Testis (tissue), 3 donors: ENCODE results near the gene CBFA2T3. TPM values are rescaled to one million over a fixed set of nuclear protein-coding genes. Genes with fewer than 3 reads are reported as not detected.

Experiments
- DNase-seq: peaks from one replicate; pipeline ENCODE4 v3.0.0-alpha.2; 2019
- H3K27ac ChIP-seq, 2 donors: fragments of 200-600 bp; sonication (generic); one replicate each; pipeline ENCODE4 v1.5.1; 2019
- H3K27me3 ChIP-seq: fragments of 200-600 bp; sonication (generic); one replicate; pipeline ENCODE4 v1.5.1; 2019
- H3K36me3 ChIP-seq: fragments of 200-600 bp; sonication (generic); one replicate; pipeline ENCODE4 v1.5.1; 2017; ENCODE audit warnings: low read depth; ENCODE audit errors: missing control alignments
- H3K4me1 ChIP-seq: fragments of 200-600 bp; sonication (generic); one replicate; pipeline ENCODE4 v1.5.1; 2019
- H3K4me3 ChIP-seq, 2 donors: fragments of 200-600 bp; sonication (generic); one replicate each; pipeline ENCODE4 v1.5.1; 2017 to 2019
- H3K9me3 ChIP-seq: fragments of 200-600 bp; sonication (generic); one replicate; pipeline ENCODE4 v1.5.1; 2017
- POLR2A ChIP-seq: fragments of 450-650 bp; IDR thresholded peaks from one replicate; pipeline ENCODE4 v1.6.1; 2017; ENCODE audit warnings: antibody characterized with exemption, mild to moderate bottlenecking, moderate library complexity
- WGBS, 2 donors: methylation state at CpG; one replicate each; pipeline ENCODE4 v1.1.5; 2018; 5-methylcytosine and 5-hydroxymethylcytosine counted together
- intact Hi-C: fragments of 100-400 bp; cut with DNase I; formaldehyde crosslinking; loops from one replicate; pipeline ENCODE4 v1.15.1; 2023; ENCODE audit warnings: low total_unique reads
- polyA plus RNA-seq: library from polyadenylated mRNA; stranded (reverse); fragments of 350-450 nt; fragmentation: Illumina TruSeq; extraction: RNeasy Lipid Tissue Mini Kit (QIAGEN cat#74804); gene quantifications from one replicate; pipeline ENCODE4 v1.2.3, GENCODE V29; 2014; ENCODE audit warnings: low read depth, low replicate concordance; ENCODE audit not compliant: insufficient read depth
- total RNA-seq, 2 donors: library from RNA; depleted of rRNA; stranded (reverse); fragments of >200 nt; gene quantifications; one replicate each; pipeline ENCODE4 v1.2.3, GENCODE V29; 2016
- TF ChIP-seq, protein P1 (sequence below), 3 experiments: fragments of 450-650 bp in 2 of 3; fragments of 200-600 bp in 1 of 3; sonication (generic) in 1 of 3; IDR thresholded peaks; one replicate each; pipeline ENCODE4 v1.5.1; 2016 to 2019; ENCODE audit warnings: antibody characterized with exemption in 3 of 3, mild to moderate bottlenecking in 2 of 3, moderate library complexity in 1 of 3

Gene CBFA2T3
- total and polyA plus RNA-seq, 3 donors from 2014 or later = 7.1 to 11.9 (median 9.2) TPM

DNA sequence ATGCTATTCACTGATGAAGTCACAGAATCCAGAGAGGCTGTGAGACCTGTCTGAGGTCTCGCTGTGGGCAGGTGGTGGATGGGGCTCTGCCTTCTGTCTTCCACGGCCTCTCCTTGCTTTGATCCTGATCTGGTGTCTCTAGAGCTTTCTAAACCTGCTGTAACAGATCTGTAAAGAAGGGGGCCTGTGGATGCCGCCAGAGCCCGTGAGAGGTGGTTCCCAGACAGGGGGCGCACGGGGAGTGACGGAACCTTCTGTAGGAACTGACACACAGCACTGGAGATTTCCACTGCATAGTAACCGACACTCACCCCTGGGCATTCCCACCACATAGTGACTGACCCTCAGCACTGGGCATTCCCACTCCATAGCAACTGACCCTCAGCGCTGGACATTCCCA is 16.0 kb downstream of the CBFA2T3 start:
- intact Hi-C loops = no loop called here
- Histone ChIP-seq H3K27me3 (no peaks in the 10 kb centered on the region), H3K27ac (no peak overlapping the region), H3K9me3 (no peaks in the 10 kb centered on the region), H3K4me3 (no peak overlapping the region), H3K36me3 (no peaks in the 10 kb centered on the region), H3K4me1 (no peaks in the 10 kb centered on the region)
- DNase-seq = no peak
- 79 to 94% methylated on average over 4 to 9 of the region's 9 CpGs for WGBS, 2 donors
- TF ChIP-seq, protein P1, sequence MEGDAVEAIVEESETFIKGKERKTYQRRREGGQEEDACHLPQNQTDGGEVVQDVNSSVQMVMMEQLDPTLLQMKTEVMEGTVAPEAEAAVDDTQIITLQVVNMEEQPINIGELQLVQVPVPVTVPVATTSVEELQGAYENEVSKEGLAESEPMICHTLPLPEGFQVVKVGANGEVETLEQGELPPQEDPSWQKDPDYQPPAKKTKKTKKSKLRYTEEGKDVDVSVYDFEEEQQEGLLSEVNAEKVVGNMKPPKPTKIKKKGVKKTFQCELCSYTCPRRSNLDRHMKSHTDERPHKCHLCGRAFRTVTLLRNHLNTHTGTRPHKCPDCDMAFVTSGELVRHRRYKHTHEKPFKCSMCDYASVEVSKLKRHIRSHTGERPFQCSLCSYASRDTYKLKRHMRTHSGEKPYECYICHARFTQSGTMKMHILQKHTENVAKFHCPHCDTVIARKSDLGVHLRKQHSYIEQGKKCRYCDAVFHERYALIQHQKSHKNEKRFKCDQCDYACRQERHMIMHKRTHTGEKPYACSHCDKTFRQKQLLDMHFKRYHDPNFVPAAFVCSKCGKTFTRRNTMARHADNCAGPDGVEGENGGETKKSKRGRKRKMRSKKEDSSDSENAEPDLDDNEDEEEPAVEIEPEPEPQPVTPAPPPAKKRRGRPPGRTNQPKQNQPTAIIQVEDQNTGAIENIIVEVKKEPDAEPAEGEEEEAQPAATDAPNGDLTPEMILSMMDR (IDR thresholded peaks at IDR 0.05) = no peak

DNA sequence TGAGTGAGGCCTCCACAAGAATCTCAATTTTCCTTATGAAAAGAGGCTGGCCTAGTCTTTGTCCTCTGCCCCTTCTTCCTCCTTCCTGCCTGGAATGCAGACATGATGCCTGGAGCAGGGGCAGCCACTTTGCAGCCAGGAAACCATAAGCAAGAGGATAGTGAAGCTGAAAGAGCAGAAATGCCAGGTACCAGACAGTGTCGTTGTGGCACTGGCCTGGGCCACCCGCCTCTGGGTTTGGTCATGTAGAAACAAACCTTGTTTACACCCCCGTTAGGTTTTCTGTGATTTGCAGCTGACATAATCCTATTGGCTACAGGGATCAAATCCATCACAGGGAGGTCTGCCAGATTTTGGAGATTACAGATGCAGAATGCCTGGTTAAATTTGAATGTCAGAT is 16.5 kb downstream of the CBFA2T3 start:
- H3K9me3 ChIP-seq = no peaks in the 10 kb centered on the region
- 88% methylated on average over 3 of the region's 3 CpGs for WGBS, 2 donors
- no peaks in the 10 kb centered on the region for H3K4me1 ChIP-seq
- no peak overlapping the region for H3K27ac ChIP-seq
- intact Hi-C loops = no loop called here
- DNase-seq = no peak
- no peak overlapping the region for H3K4me3 ChIP-seq
- no peaks in the 10 kb centered on the region for H3K36me3 ChIP-seq
- TF ChIP-seq, protein P1 (IDR thresholded peaks at IDR 0.05) = no peak
- TF ChIP-seq POLR2A = no peak
- H3K27me3 ChIP-seq = no peaks in the 10 kb centered on the region

DNA sequence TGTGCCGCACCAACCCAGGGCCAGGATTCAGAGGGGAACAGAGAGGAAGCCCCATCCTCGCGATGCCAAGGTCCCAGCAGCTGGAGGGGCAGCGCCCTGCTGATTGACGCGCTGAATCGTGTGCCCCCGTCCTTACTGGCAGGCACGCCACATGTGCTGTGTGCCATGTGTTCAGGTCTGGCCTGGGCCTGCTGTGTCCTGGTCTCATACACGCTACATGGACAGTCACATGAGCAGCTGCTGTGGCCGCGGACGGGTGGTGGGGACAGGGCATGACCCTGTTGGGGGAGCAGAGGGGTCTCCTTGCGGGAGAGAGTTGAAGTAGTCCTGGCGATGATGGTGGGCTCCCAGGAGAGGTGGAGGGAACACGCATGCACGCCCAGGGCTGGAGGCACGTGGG is 18.0 kb downstream of the CBFA2T3 start:
- H3K4me1 ChIP-seq = no peaks in the 10 kb centered on the region
- 94 to 97% methylated on average over 12 to 18 of the region's 18 CpGs for WGBS, 2 donors
- H3K27ac ChIP-seq = no peak overlapping the region
- no peak for TF ChIP-seq POLR2A
- TF ChIP-seq, protein P1 (IDR thresholded peaks at IDR 0.05) = no peak
- intact Hi-C loops = no loop called here
- H3K27me3 ChIP-seq = no peaks in the 10 kb centered on the region
- no peak overlapping the region for H3K4me3 ChIP-seq
- no peak for DNase-seq
- H3K36me3 ChIP-seq = no peaks in the 10 kb centered on the region
- no peaks in the 10 kb centered on the region for H3K9me3 ChIP-seq

DNA sequence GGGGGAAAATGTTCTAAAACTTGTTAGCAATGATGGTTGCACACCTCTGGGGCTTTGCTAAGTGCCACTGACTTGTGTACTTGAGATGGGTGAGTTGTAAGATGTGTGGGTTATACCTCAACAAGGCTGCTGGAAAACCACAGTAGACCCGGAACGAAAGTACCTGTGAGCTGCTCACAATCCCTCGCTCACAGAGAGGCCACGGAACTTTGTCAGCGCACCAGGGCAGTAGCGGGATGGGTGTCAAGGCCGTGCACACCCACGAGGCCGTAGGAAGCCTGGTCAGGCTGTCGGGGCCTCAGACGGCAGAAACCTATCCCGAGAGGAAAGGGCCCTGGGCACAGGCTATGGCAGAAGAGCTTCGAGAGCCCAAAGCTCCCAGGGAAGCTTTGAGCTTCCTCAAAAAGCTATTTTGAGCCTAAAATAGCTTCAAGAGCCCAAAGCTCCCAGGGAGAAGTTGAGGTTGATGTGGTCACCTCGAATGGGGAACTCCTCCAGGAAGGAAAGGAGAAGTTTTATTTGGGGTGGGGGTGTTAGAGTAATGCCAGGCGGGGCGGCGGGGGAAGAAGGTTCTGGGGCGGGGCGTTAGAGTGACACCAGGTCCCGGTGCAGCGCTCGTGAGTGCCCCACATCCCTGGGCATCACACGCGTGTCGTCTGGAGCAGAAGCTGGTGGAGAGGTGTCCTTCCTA is 19.0 kb downstream of the CBFA2T3 start:
- no peak for DNase-seq
- Histone ChIP-seq H3K4me1 (no peaks in the 10 kb centered on the region), H3K27ac (no peak overlapping the region), H3K9me3 (no peaks in the 10 kb centered on the region), H3K4me3 (no peak overlapping the region), H3K27me3 (no peaks in the 10 kb centered on the region), H3K36me3 (no peaks in the 10 kb centered on the region)
- WGBS, 2 donors = 73 to 82% methylated on average over 25 of the region's 25 CpGs
- intact Hi-C loops = no loop called here
- TF ChIP-seq, protein P1 (IDR thresholded peaks at IDR 0.05) = no peak
- no peak for TF ChIP-seq POLR2A

DNA sequence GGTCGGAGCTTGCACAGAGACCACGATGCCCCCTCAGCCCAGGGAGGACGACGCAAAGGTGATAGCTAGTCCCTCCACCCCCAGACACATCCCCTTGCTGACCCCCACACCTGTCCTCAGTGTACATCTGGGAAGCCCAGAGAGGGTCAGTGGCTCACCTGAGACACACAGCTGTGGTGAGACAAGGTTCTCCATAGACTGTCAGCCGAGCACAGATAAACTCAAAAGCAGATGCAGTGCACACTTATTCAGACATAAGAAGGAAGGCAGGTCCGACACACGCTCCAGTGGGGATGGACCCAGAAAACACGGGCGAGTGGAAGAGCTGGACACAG is 19.6 kb downstream of the CBFA2T3 start:
- H3K27ac ChIP-seq = no peak overlapping the region
- H3K4me3 ChIP-seq = no peak overlapping the region
- H3K27me3 ChIP-seq = no peaks in the 10 kb centered on the region
- no peak for TF ChIP-seq POLR2A
- TF ChIP-seq, protein P1 (IDR thresholded peaks at IDR 0.05) = no peak
- DNase-seq = no peak
- H3K36me3 ChIP-seq = no peaks in the 10 kb centered on the region
- 77 to 92% methylated on average over 5 to 9 of the region's 9 CpGs for WGBS, 2 donors
- H3K9me3 ChIP-seq = no peaks in the 10 kb centered on the region
- H3K4me1 ChIP-seq = no peaks in the 10 kb centered on the region
- intact Hi-C loops = no loop called here
